ENCODE measurements around the gene GDPD5.

GDPD5 gene

DNA sequence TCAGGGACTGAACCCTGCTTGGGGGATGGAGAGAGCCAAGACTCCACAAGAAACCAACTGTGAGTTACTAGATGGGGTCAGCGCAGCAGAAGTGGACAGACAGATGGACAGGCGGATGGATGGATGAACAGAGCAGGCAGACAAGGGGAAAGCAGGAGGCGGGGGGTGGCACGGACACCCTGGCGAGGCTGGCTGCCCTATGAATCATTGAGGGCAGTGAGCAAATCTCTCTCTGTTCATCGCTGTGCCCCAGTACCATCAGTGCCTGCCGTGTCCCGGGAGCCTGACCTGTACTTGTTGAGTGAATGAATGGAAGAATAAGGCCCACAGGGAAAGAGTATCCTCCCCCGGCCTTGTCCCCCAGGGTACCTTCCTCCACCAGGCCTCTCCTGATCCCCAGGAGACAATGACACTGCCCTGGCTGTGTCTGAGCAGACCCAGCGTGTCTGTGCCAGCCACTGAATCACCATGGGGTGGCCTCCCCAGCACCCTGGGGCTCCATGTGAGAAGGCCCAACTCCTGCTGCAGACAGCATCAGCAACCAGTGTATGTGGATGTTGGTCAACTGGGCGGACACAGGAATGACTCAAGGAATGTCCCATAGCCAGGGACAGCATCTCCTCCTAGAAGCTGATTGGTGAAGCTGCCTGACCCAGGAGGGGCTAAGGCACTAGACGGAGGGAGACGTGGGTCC is 87.6 kb downstream of the GDPD5 start:
- DNase-seq (ENCODE audit: low read depth, low spot score) = no peak
- no peak for TF ChIP-seq YY1 (IDR thresholded peaks at IDR 0.05; ENCODE audit: insufficient read depth, insufficient read length)
- TF ChIP-seq SUZ12 (IDR thresholded peaks at IDR 0.05; ENCODE audit: extremely low read depth, insufficient read depth, insufficient read length) = no peak
- no peak for TF ChIP-seq ZNF274 (IDR thresholded peaks at IDR 0.05; ENCODE audit: low read depth, low read length)
- Histone ChIP-seq H3K36me3 (ENCODE audit: insufficient read depth, insufficient read length, low read length) (peaks cover 54% of the 10 kb centered on the region), H3K27me3 (ENCODE audit: insufficient read depth, insufficient read length) (no peaks in the 10 kb centered on the region), H3K9ac (ENCODE audit: insufficient read length, low read depth) (no peak overlapping the region), H3K4me3 (ENCODE audit: insufficient read length, low read depth) (no peak overlapping the region), H3K9me3 (ENCODE audit: insufficient read depth, low read length) (no peaks in the 10 kb centered on the region), H3K4me1 (ENCODE audit: insufficient read depth, insufficient read length) (peaks cover 16% of the 10 kb centered on the region)

DNA sequence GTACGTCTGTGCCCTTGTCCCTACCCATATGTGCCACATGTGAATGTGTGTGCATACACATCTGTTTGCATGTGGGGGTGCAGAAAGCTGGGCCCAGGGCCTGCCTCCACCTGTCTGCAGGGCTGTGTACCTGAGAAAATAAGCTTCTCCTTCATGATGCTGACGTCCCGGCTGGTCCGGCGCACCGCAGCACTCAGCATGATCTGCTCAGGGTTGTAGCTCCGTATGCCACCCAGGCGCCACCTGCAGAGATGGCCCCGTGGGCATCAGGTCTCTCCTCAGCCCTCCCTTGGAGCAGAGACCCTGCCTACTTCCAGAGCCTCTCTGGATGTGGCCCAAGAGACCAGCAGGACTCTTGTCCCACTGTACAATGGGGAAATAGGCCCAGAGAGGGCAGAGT is 88.9 kb downstream of the GDPD5 start:
- no peak overlapping the region for H3K4me3 ChIP-seq (ENCODE audit: insufficient read length, low read depth)
- no peak overlapping the region for H3K9ac ChIP-seq (ENCODE audit: insufficient read length, low read depth)
- peaks cover 51% of the 10 kb centered on the region for H3K36me3 ChIP-seq (ENCODE audit: insufficient read depth, insufficient read length, low read length)
- TF ChIP-seq YY1 (IDR thresholded peaks at IDR 0.05; ENCODE audit: insufficient read depth, insufficient read length) (no peak), ZNF274 (IDR thresholded peaks at IDR 0.05; ENCODE audit: low read depth, low read length) (no peak), SUZ12 (IDR thresholded peaks at IDR 0.05; ENCODE audit: extremely low read depth, insufficient read depth, insufficient read length) (no peak)
- peaks cover 23% of the 10 kb centered on the region for H3K4me1 ChIP-seq (ENCODE audit: insufficient read depth, insufficient read length)
- H3K27me3 ChIP-seq (ENCODE audit: insufficient read depth, insufficient read length) = peaks cover 11% of the 10 kb centered on the region
- no peak for DNase-seq (ENCODE audit: low read depth, low spot score)
- no peaks in the 10 kb centered on the region for H3K9me3 ChIP-seq (ENCODE audit: insufficient read depth, low read length)

DNA sequence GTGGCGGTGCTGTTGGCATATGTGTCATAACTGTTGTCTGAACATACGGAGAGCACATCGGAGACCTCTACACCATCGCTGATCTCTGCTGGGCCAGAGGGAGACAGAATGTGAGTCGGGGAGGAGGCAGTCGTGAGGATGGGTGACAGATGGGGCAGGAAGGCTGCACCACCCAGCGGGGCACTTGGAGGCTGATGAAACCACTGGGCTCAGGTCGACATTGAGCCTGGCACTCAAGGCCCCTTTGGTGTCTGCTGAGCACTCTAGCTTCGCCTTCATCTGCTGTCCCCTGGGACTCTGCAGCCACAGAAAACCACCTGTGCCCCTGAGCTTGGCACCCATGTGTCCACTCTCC is 90.2 kb downstream of the GDPD5 start:
- peaks cover 42% of the 10 kb centered on the region for H3K36me3 ChIP-seq (ENCODE audit: insufficient read depth, insufficient read length, low read length)
- H3K4me3 ChIP-seq (ENCODE audit: insufficient read length, low read depth) = no peak overlapping the region
- TF ChIP-seq ZNF274 (IDR thresholded peaks at IDR 0.05; ENCODE audit: low read depth, low read length) = no peak
- no peak for TF ChIP-seq YY1 (IDR thresholded peaks at IDR 0.05; ENCODE audit: insufficient read depth, insufficient read length)
- TF ChIP-seq SUZ12 (IDR thresholded peaks at IDR 0.05; ENCODE audit: extremely low read depth, insufficient read depth, insufficient read length) = no peak
- peaks cover 26% of the 10 kb centered on the region for H3K4me1 ChIP-seq (ENCODE audit: insufficient read depth, insufficient read length)
- H3K27me3 ChIP-seq (ENCODE audit: insufficient read depth, insufficient read length) = peaks cover 23% of the 10 kb centered on the region
- H3K9ac ChIP-seq (ENCODE audit: insufficient read length, low read depth) = no peak overlapping the region
- no peaks in the 10 kb centered on the region for H3K9me3 ChIP-seq (ENCODE audit: insufficient read depth, low read length)
- no peak for DNase-seq (ENCODE audit: low read depth, low spot score)

DNA sequence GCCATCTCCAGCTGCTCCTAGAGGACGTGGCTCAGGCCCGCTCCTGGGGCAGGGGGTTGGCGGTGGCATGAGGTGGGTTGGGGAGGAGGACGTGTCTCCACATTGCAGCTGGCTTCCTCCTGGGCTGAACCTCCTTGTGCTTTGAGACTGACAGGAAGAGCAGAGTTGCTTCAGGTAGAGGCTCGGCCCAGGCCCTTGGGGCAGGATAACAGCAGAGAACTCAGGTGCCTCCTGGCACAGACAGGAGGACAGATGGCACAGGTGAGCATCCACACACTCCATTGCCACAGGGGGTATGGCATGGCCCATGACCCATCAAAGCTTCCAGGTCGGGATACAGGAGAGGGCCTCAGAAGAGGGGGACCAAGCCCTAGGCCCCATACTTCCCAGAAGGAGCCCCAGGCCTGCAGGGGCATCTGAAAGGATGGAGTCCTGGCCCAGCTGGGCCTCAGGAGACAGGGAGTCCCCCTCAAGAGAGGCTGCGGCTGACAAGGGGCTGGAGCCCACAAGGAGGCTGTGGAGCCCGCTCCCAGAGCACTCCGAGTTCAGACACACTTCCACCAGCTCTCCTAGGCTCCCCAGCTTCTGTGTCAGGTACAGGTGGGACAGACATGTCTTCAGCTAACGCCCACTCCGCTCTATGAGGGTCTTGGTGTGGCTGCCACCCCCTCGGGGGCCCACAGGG is 90.7 kb downstream of the GDPD5 start:
- Histone ChIP-seq H3K4me1 (ENCODE audit: insufficient read depth, insufficient read length) (peaks cover 27% of the 10 kb centered on the region), H3K36me3 (ENCODE audit: insufficient read depth, insufficient read length, low read length) (peaks cover 42% of the 10 kb centered on the region), H3K9ac (ENCODE audit: insufficient read length, low read depth) (no peak overlapping the region), H3K9me3 (ENCODE audit: insufficient read depth, low read length) (no peaks in the 10 kb centered on the region), H3K27me3 (ENCODE audit: insufficient read depth, insufficient read length) (peaks cover 29% of the 10 kb centered on the region), H3K4me3 (ENCODE audit: insufficient read length, low read depth) (no peak overlapping the region)
- TF ChIP-seq ZNF274 (IDR thresholded peaks at IDR 0.05; ENCODE audit: low read depth, low read length) (no peak), YY1 (IDR thresholded peaks at IDR 0.05; ENCODE audit: insufficient read depth, insufficient read length) (no peak), SUZ12 (IDR thresholded peaks at IDR 0.05; ENCODE audit: extremely low read depth, insufficient read depth, insufficient read length) (no peak)
- DNase-seq (ENCODE audit: low read depth, low spot score) = no peak

DNA sequence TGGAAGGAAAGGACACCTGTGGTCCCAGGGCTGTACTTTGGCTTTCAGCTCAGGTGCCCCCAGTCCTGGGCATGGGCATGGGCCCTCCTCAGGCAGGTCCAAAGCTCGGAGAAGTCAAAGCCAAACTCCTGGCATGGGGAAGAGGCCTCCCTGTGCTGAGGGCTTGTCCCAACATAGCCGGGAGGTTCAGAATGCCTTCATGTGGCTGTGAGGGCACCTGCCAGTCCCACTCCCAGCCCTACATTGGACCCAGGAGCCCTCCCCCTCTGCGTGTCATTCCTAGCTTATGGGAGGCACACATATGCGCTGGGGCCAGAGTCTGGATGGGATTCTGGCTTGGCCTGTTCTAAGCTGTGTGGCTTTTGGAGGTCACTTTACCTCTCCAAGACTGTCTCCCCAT is 91.7 kb downstream of the GDPD5 start:
- DNase-seq (ENCODE audit: low read depth, low spot score) = no peak
- TF ChIP-seq ZNF274 (IDR thresholded peaks at IDR 0.05; ENCODE audit: low read depth, low read length) = no peak
- no peak for TF ChIP-seq SUZ12 (IDR thresholded peaks at IDR 0.05; ENCODE audit: extremely low read depth, insufficient read depth, insufficient read length)
- TF ChIP-seq YY1 (IDR thresholded peaks at IDR 0.05; ENCODE audit: insufficient read depth, insufficient read length) = no peak
- H3K4me1 ChIP-seq (ENCODE audit: insufficient read depth, insufficient read length) = peaks cover 18% of the 10 kb centered on the region

DNA sequence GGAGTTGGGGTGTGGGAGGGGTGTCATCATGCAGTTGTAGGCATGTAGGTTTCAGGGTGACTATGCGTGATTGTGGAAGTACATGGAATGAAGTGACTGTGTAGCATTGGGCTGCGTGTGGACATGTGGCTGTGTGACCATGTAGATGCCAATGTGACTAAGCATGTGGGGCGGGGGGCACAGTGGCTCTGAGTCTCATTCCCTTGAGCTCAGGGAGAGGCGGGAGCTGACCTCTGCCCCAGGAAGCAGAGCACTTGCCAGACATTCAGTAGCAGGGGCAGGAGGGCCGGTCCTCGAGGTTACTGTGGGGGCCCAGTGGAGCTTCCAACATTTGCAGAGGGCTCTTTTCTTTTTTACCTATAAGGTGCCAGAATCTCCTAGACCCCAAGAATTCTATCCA is 92.3 kb downstream of the GDPD5 start:
- Histone ChIP-seq H3K9me3 (ENCODE audit: insufficient read depth, low read length) (peaks cover 12% of the 10 kb centered on the region), H3K9ac (ENCODE audit: insufficient read length, low read depth) (no peak overlapping the region), H3K4me1 (ENCODE audit: insufficient read depth, insufficient read length) (peaks cover 16% of the 10 kb centered on the region), H3K27me3 (ENCODE audit: insufficient read depth, insufficient read length) (peaks cover 44% of the 10 kb centered on the region), H3K36me3 (ENCODE audit: insufficient read depth, insufficient read length, low read length) (peaks cover 34% of the 10 kb centered on the region), H3K4me3 (ENCODE audit: insufficient read length, low read depth) (no peak overlapping the region)
- no peak for DNase-seq (ENCODE audit: low read depth, low spot score)
- TF ChIP-seq SUZ12 (IDR thresholded peaks at IDR 0.05; ENCODE audit: extremely low read depth, insufficient read depth, insufficient read length) (no peak), YY1 (IDR thresholded peaks at IDR 0.05; ENCODE audit: insufficient read depth, insufficient read length) (no peak), ZNF274 (IDR thresholded peaks at IDR 0.05; ENCODE audit: low read depth, low read length) (no peak)

More for the DNA sequence above, 91.7 kb downstream of the GDPD5 start:
- Histone ChIP-seq H3K9me3 (ENCODE audit: insufficient read depth, low read length) (peaks cover 7% of the 10 kb centered on the region), H3K9ac (ENCODE audit: insufficient read length, low read depth) (no peak overlapping the region), H3K36me3 (ENCODE audit: insufficient read depth, insufficient read length, low read length) (peaks cover 36% of the 10 kb centered on the region), H3K4me3 (ENCODE audit: insufficient read length, low read depth) (no peak overlapping the region), H3K27me3 (ENCODE audit: insufficient read depth, insufficient read length) (peaks cover 38% of the 10 kb centered on the region)

DNA sequence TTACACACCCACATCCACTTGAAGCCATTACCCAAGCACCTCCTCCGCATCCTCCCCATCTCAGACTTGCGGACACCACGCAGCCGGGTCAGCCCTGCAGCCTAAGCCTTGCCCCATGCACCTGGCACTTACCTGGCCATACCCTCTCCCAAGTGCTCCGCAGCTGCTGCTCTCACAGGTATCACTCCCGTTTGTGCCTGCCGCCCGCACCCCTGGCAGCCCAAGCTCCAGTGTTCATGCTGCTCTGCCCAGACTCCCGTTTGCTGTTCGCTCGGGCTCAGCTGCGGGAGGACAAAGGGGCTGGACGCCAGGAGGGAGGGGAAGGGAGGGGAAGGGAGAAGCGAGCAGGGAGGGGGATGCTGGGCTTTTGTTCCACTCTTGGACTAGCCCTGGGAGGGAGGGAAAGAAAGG is 92.8 kb downstream of the GDPD5 start, which contains the start of gene KLHL35:
KLHL35 (minus strand) TSS at position 293 of the 411 bp plus-strand sequence. CDS start 2,574 bp downstream, outside the sequence.
- peaks cover 17% of the 10 kb centered on the region for H3K9me3 ChIP-seq (ENCODE audit: insufficient read depth, low read length)
- peaks cover 47% of the 10 kb centered on the region for H3K27me3 ChIP-seq (ENCODE audit: insufficient read depth, insufficient read length)
- H3K36me3 ChIP-seq (ENCODE audit: insufficient read depth, insufficient read length, low read length) = peaks cover 29% of the 10 kb centered on the region
- H3K4me3 ChIP-seq (ENCODE audit: insufficient read length, low read depth) = peak within 1 kb of the TSS; percentile 5
- H3K9ac ChIP-seq (ENCODE audit: insufficient read length, low read depth) = peak within 1 kb of the TSS; percentile 44
- H3K4me1 ChIP-seq (ENCODE audit: insufficient read depth, insufficient read length) = peaks cover 16% of the 10 kb centered on the region
- TF ChIP-seq ZNF274 (IDR thresholded peaks at IDR 0.05; ENCODE audit: low read depth, low read length) = no peak
- no peak for DNase-seq (ENCODE audit: low read depth, low spot score)

All from NT2/D1 (cell line).